HCT116 (cell line): ENCODE measurements around the gene NEU4. TPM values are rescaled to one million over a fixed set of nuclear protein-coding genes. Genes with fewer than 3 reads are reported as not detected.
"Not testable (repeated sequence)": the region's sequence is repeated elsewhere in the genome, so short reads cannot be mapped to it uniquely, and the experiment has no call there.

Source experiments
- ATAC-seq: fragments of 200-7000 bp; cut with Tn5 transposase; 2 replicates; pipeline ENCODE4 v1.9.1; 2020; ENCODE audit warnings: mild to moderate bottlenecking, moderate library complexity
- BruUV-seq: library from RNA; stranded (reverse); fragments of 400-500 nt; replicated peaks from 2 replicates; lab custom pipeline; 2021; lab: Mats Ljungman, UMichigan
- CTCF ChIA-PET: fragments of 300-600 bp; sonication (Branson Sonifier 250); formaldehyde crosslinking; loops from one replicate; lab custom pipeline; 2021; ENCODE audit warnings: antibody characterized with exemption; lab: Charles Lee
- POLR2A ChIA-PET: fragments of 300-600, 350-600 bp; sonication (Branson Sonifier 250); formaldehyde crosslinking; loops from one replicate; lab custom pipeline; 2021; ENCODE audit warnings: antibody characterized with exemption; lab: Charles Lee
- RAD21 ChIA-PET, 2 experiments: fragments of 300-600 bp; sonication (Branson Sonifier 250); formaldehyde crosslinking; loops; one replicate each; lab custom pipeline; 2023; ENCODE audit warnings: low total read pairs in 2 of 2; ENCODE audit not compliant: uncharacterized antibody in 2 of 2, unreplicated experiment in 2 of 2, low non-redundant PET in 1 of 2; lab: Charles Lee
- DNase-seq: peaks from one replicate; pipeline ENCODE4 v3.0.0-alpha.2; 2010; ENCODE audit warnings: low read depth, low spot score
- H2AFZ ChIP-seq: fragments of 200-600 bp; shearing (Covaris generic), sonication (generic); 2 replicates; pipeline ENCODE4 v1.6.1; 2017; ENCODE audit warnings: low read depth, mixed run types, mixed read lengths, antibody characterized with exemption, low read length; ENCODE audit not compliant: poor library complexity, severe bottlenecking
- H3K27ac ChIP-seq: 2 replicates; pipeline ENCODE4 v1.5.1; 2012; ENCODE audit warnings: low read depth, low read length
- H3K27me3 ChIP-seq: fragments of 200-600 bp; sonication (generic); 2 replicates; pipeline ENCODE4 v1.6.1; 2016; ENCODE audit warnings: mixed run types, low read length, mixed read lengths; ENCODE audit not compliant: insufficient read depth
- H3K36me3 ChIP-seq, 2 experiments: fragments of 200-500 bp in 1 of 2; fragments of 200-600 bp in 1 of 2; sonication (Bioruptor generic) in 1 of 2; sonication (generic) in 1 of 2; 2 replicates each; pipeline versions ENCODE4 v1.5.1 to v1.6.1; 2014 to 2016; ENCODE audit warnings: low read length in 2 of 2, inconsistent platforms in 1 of 2, mixed read lengths in 1 of 2, mixed run types in 1 of 2; ENCODE audit not compliant: insufficient read depth in 2 of 2, control insufficient read depth in 1 of 2
- H3K4me1 ChIP-seq, 2 experiments: fragments of 200-600 bp in 1 of 2; sonication (generic) in 1 of 2; 2 replicates each; pipeline versions ENCODE4 v1.5.1 to v1.6.1; 2012 to 2017; ENCODE audit warnings: low read length in 2 of 2, inconsistent platforms in 1 of 2, mild to moderate bottlenecking in 1 of 2, mixed read lengths in 1 of 2, mixed run types in 1 of 2, moderate library complexity in 1 of 2; ENCODE audit not compliant: insufficient read depth in 2 of 2, control insufficient read depth in 1 of 2
- H3K4me2 ChIP-seq: fragments of 200-600 bp; sonication (generic); 2 replicates; pipeline ENCODE4 v1.6.1; 2017; ENCODE audit warnings: mixed run types, low read length, mixed read lengths
- H3K4me3 ChIP-seq, 2 experiments: fragments of 200-600 bp in 1 of 2; sonication (generic) in 1 of 2; replicated peaks in 1 of 2; 2 replicates each; pipeline ENCODE4 v1.5.1; 2011 to 2016; ENCODE audit warnings: low read length in 2 of 2, control low read depth in 1 of 2, low read depth in 1 of 2, mild to moderate bottlenecking in 1 of 2, mixed read lengths in 1 of 2, mixed run types in 1 of 2
- H3K79me2 ChIP-seq: fragments of 200-600 bp; sonication (generic); 2 replicates; pipeline ENCODE4 v1.6.1; 2017; ENCODE audit warnings: mild to moderate bottlenecking, mixed run types, low read length, moderate library complexity, mixed read lengths; ENCODE audit not compliant: insufficient read depth
- H3K9ac ChIP-seq: fragments of 200-600 bp; sonication (generic); 2 replicates; pipeline ENCODE4 v1.6.1; 2016; ENCODE audit warnings: low read length, mixed read lengths
- H3K9me2 ChIP-seq: fragments of 200-600 bp; sonication (generic), shearing (Covaris generic); 2 replicates; pipeline ENCODE4 v1.6.1; 2017; ENCODE audit warnings: mixed run types, mild to moderate bottlenecking, moderate library complexity; ENCODE audit not compliant: insufficient read depth
- H3K9me3 ChIP-seq, 2 experiments: fragments of 200-500 bp in 1 of 2; fragments of 200-600 bp in 1 of 2; sonication (Bioruptor generic) in 1 of 2; sonication (generic) in 1 of 2; 2 replicates each; pipeline ENCODE4 v1.6.1; 2014 to 2017; ENCODE audit warnings: low read length in 2 of 2, mixed read lengths in 2 of 2, inconsistent platforms in 1 of 2, low read depth in 1 of 2, mild to moderate bottlenecking in 1 of 2, mixed run types in 1 of 2, moderate library complexity in 1 of 2; ENCODE audit not compliant: control insufficient read depth in 1 of 2, insufficient read depth in 1 of 2
- H4K20me1 ChIP-seq: fragments of 200-600 bp; sonication (generic), shearing (Covaris generic); 2 replicates; pipeline ENCODE4 v1.6.1; 2017; ENCODE audit warnings: mixed run types, mild to moderate bottlenecking, moderate library complexity; ENCODE audit not compliant: insufficient read depth
- RAD21 ChIP-seq: IDR thresholded peaks from 2 replicates; pipeline ENCODE4 v1.6.1; 2012; ENCODE audit warnings: low read depth, mild to moderate bottlenecking
- TCF7L2 ChIP-seq: IDR thresholded peaks from 2 replicates; pipeline ENCODE4 v1.7.0; 2011; ENCODE audit warnings: borderline replicate concordance, inconsistent platforms; ENCODE audit not compliant: insufficient read depth, insufficient read length; ENCODE audit errors: extremely low read depth
- intact Hi-C: fragments of 100-400 bp; cut with micrococcal nuclease; formaldehyde crosslinking; loops from 2 replicates; pipeline ENCODE4 v1.10.0; 2022
- total RNA-seq: library from RNA; stranded (reverse); gene quantifications from one replicate; pipeline ENCODE4 v1.2.1, GENCODE V29; 2021; ENCODE audit not compliant: unreplicated experiment
- TF ChIP-seq, protein P1 (sequence below), 3 experiments: fragments of 200-600 bp in 1 of 3; sonication (generic) in 1 of 3; IDR thresholded peaks in 2 of 3; conservative IDR thresholded peaks in 1 of 3; 2 replicates each; pipeline ENCODE4 v1.5.1; 2012 to 2017; ENCODE audit warnings: low read depth in 2 of 3, low read length in 2 of 3, antibody characterized with exemption in 1 of 3, borderline replicate concordance in 1 of 3, control low read depth in 1 of 3, mild to moderate bottlenecking in 1 of 3, mixed read lengths in 1 of 3, mixed run types in 1 of 3, moderate library complexity in 1 of 3; ENCODE audit not compliant: insufficient read depth in 1 of 3

The NEU4 gene
- total RNA-seq, 1 experiment from 2014 or later = 0.34 TPM

DNA sequence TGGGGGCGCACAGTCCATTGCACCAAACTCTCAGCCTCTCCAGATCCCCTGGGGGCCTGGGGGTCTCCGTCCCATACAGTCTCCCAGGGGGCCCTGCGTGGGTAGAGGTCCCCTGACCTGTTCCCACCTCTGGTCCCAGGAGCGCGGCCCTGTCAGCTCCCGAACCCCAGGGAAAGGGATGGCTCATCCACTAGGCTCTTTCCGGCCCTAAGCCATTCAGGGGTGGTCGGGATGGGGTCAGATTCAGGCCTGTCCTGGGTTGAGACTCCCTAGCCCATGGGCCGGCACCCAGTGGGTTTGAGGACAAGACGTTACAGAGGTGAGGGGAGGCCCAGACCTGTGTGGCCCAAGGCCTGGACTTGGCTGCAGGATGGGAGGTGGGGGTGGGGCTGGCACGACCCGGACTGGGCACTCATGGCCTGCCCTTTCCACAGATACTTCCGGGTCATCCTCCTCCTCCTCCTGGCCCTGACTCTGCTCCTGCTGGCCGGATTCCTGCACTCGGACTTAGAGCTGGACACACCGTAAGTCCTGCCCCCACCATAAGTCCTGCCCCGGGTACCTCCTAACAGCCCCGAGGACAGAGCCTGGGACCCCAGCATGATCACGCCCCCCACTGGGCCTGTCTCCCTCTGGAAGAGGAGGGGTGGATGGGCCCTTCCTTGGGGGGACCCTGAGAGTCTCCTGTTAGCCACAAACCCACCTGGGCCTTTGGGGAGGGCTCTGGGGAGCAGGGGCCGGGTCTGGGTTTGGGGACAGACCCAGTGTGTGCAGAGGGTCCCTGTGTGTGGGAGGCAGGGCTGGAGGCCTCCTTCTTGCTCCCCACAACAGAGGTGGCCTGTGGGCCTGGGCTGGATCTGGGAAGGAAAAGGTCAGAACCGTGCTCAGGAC lies 10.1 kb upstream of the NEU4 start:
- Histone ChIP-seq H3K27ac (no peak overlapping the region), H4K20me1 (no peaks in the 10 kb centered on the region), H3K9me3 (no peaks in the 10 kb centered on the region), H3K27me3 (no peaks in the 10 kb centered on the region), H3K36me3 (no peaks in the 10 kb centered on the region), H3K9ac (no peak overlapping the region), H3K4me1 (no peaks in the 10 kb centered on the region), H3K79me2 (no peaks in the 10 kb centered on the region), H3K4me3 (no peak overlapping the region), H2AFZ (no peak overlapping the region), H3K9me2 (no peaks in the 10 kb centered on the region), H3K4me2 (no peak overlapping the region)
- no peak for ATAC-seq
- ChIA-PET CTCF (no interaction called here), POLR2A (no interaction called here), RAD21 (no interaction called here)
- no TSS peak for BruUV-seq
- intact Hi-C loops = no loop called here
- TF ChIP-seq, protein P1, sequence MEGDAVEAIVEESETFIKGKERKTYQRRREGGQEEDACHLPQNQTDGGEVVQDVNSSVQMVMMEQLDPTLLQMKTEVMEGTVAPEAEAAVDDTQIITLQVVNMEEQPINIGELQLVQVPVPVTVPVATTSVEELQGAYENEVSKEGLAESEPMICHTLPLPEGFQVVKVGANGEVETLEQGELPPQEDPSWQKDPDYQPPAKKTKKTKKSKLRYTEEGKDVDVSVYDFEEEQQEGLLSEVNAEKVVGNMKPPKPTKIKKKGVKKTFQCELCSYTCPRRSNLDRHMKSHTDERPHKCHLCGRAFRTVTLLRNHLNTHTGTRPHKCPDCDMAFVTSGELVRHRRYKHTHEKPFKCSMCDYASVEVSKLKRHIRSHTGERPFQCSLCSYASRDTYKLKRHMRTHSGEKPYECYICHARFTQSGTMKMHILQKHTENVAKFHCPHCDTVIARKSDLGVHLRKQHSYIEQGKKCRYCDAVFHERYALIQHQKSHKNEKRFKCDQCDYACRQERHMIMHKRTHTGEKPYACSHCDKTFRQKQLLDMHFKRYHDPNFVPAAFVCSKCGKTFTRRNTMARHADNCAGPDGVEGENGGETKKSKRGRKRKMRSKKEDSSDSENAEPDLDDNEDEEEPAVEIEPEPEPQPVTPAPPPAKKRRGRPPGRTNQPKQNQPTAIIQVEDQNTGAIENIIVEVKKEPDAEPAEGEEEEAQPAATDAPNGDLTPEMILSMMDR (IDR thresholded peaks at IDR 0.05 in 2 of 3, conservative IDR thresholded peaks at IDR 0.05 in 1 of 3; ENCODE audit: borderline replicate concordance in 1 of 3, insufficient read depth in 1 of 3, low read depth in 2 of 3, low read length in 2 of 3) = no peak
- no peak for TF ChIP-seq RAD21
- DNase-seq = no peak

DNA sequence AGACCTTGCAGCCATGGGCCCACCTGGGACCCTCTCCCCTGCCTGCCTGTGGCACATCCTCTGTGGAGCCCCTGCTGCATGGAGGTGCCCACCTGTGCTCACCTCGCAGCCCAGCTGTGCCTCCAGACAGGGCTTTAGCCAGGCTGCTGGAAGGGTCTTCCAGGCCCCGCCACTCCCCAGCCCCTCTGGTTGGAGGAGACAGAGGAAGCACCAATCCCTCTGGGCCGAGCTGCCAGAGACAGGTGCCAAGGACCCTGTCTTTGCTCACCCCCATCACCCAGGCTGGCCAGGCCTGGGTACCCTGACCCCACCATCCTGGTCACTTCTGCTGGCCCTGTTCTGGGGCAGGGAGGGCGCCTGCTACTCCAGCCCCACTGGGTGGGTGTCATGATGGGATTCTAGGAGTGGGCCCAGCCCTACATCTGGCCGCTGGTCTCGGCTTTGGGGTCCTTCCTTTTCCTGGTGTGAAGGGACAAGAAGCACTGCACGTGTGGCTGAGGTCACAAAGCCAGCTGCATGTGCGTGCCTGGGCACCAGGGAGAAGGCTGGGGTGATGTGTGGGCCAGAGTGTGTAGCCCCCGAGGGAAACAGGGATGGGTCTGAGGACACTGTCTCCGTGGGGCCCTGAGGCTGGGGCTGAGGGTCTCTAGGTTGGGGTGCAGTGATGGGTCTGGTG lies 9.3 kb upstream of the NEU4 start:
- H2AFZ ChIP-seq = no peak overlapping the region
- no peak for TF ChIP-seq TCF7L2
- DNase-seq = no peak
- no peak overlapping the region for H3K4me3 ChIP-seq
- CTCF ChIA-PET = no interaction called here
- H3K36me3 ChIP-seq = no peaks in the 10 kb centered on the region
- BruUV-seq = no TSS peak
- POLR2A ChIA-PET = no interaction called here
- no peaks in the 10 kb centered on the region for H3K27me3 ChIP-seq
- no peak for ATAC-seq
- intact Hi-C loops = no loop called here
- H3K79me2 ChIP-seq = no peaks in the 10 kb centered on the region
- H3K9ac ChIP-seq = no peak overlapping the region
- H3K27ac ChIP-seq = no peak overlapping the region
- no peaks in the 10 kb centered on the region for H3K9me3 ChIP-seq
- RAD21 ChIA-PET = no interaction called here
- no peaks in the 10 kb centered on the region for H4K20me1 ChIP-seq
- H3K4me1 ChIP-seq = no peaks in the 10 kb centered on the region
- H3K4me2 ChIP-seq = no peak overlapping the region
- H3K9me2 ChIP-seq = no peaks in the 10 kb centered on the region

DNA sequence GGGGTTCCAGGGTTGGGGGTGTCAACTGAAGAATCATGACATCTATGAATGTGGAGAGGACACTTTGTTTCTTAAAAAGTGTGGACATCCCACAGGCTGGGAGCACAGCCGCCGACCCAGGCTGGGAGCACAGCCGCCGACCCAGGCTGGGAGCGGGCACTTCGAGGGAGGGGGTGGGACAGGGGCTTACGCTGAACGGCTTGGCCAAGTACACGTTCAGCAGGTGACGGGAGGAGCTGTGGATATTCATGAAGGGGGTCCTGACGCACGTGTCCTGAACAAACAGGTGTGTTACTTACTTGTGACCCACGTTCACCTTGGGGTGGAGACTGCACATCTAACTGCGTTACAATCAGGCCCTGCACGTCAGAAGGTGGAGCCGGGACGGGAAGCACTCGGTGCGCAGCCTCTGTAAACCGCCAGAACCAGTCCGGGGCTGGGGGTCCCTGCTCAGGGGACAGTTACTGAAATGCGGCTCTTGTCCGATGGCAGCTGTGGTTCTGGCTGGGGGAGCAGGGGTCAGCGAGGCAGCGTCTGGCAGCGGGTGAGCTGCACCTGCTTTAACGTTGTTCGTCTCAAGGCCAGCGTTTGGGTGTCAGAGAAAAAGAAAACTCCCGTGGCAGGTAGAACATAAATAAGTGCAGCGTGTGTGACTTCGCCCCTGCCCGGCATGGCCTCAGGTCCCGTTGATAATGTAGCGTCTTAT lies 8.6 kb upstream of the NEU4 start:
- H2AFZ ChIP-seq, H3K4me3 ChIP-seq, H3K9me3 ChIP-seq, H4K20me1 ChIP-seq, DNase-seq, H3K79me2 ChIP-seq, POLR2A ChIA-PET, H3K27ac ChIP-seq, CTCF ChIA-PET, H3K27me3 ChIP-seq, H3K9ac ChIP-seq, intact Hi-C loops, RAD21 ChIA-PET, BruUV-seq, H3K4me2 ChIP-seq, ATAC-seq, H3K4me1 ChIP-seq, H3K36me3 ChIP-seq, H3K9me2 ChIP-seq: not testable (repeated sequence)
